Tibial artery (tissue), 4 donors: ENCODE measurements around the gene NSG1.

Experiments used
- DNase-seq, 2 donors: peaks; one replicate each; pipeline ENCODE4 v3.0.0-alpha.2; 2019
- H3K27ac ChIP-seq, 2 donors: fragments of 200-600 bp; sonication (generic) in 1 of 2; 1 replicate in 1 of 2; 2 replicates in 1 of 2; pipeline ENCODE4 v1.5.1; 2018 to 2019; ENCODE audit warnings: mild to moderate bottlenecking in 1 of 2
- H3K27me3 ChIP-seq, 2 donors: fragments of 200-600 bp; sonication (generic) in 1 of 2; one replicate each; pipeline versions ENCODE4 v1.5.1 to v1.6.0; 2016 to 2019
- H3K36me3 ChIP-seq, 3 donors: fragments of 200-600 bp; sonication (generic) in 2 of 3; one replicate each; pipeline ENCODE4 v1.5.1; 2016 to 2019; ENCODE audit warnings: mild to moderate bottlenecking in 2 of 3
- H3K4me1 ChIP-seq, 4 donors: fragments of 200-600 bp; sonication (generic) in 2 of 4; 1 replicate in 3 of 4; 2 replicates in 1 of 4; pipeline ENCODE4 v1.5.1; 2016 to 2019
- H3K4me3 ChIP-seq, 2 donors: fragments of 200-600 bp; sonication (generic) in 1 of 2; 1 replicate in 1 of 2; 2 replicates in 1 of 2; pipeline ENCODE4 v1.5.1; 2018 to 2019; ENCODE audit warnings: mild to moderate bottlenecking in 2 of 2
- H3K9me3 ChIP-seq, 3 donors: fragments of 200-600 bp; sonication (generic) in 1 of 3; one replicate each; pipeline ENCODE4 v1.5.1; 2016 to 2019
- CTCF ChIP-seq, 2 experiments: fragments of 200-600 bp in 1 of 2; fragments of 450-650 bp in 1 of 2; IDR thresholded peaks; one replicate each; pipeline ENCODE4 v1.5.1; 2017 to 2019; ENCODE audit warnings: antibody characterized with exemption in 2 of 2, mild to moderate bottlenecking in 1 of 2, moderate library complexity in 1 of 2
- intact Hi-C: fragments of 100-400 bp; cut with DNase I; formaldehyde crosslinking; loops from one replicate; pipeline ENCODE4 v1.15.0; 2023; ENCODE audit warnings: low total_unique reads

Gene NSG1

GRCh38 chr4:4390515-4391240 is 3.8 kb downstream of the NSG1 start:
- Histone ChIP-seq H3K4me3 (no peak overlapping the region), H3K36me3 (no peaks in the 10 kb centered on the region), H3K27ac (no peak overlapping the region), H3K27me3 (peaks cover 0 to 87% of the 10 kb centered on the region in 2 donors), H3K9me3 (no peaks in the 10 kb centered on the region), H3K4me1 (peaks cover 0 to 32% (median 28%) of the 10 kb centered on the region in 4 donors)
- DNase-seq = no peak
- intact Hi-C loops = no loop called here
- TF ChIP-seq CTCF (IDR thresholded peaks at IDR 0.05) = no peak

- Histone ChIP-seq H3K27me3 (peaks cover 0 to 75% of the 10 kb centered on the region in 2 donors), H3K9me3 (no peaks in the 10 kb centered on the region), H3K27ac (no peak overlapping the region), H3K36me3 (no peaks in the 10 kb centered on the region), H3K4me3 (no peak overlapping the region), H3K4me1 (peaks cover 0 to 20% (median 19%) of the 10 kb centered on the region in 4 donors)
- intact Hi-C loops = no loop called here
- TF ChIP-seq CTCF (IDR thresholded peaks at IDR 0.05) = no peak
- DNase-seq = no peak
These were observed 5.0 kb downstream of the NSG1 start for GRCh38 chr4:4391866-4392265.

GRCh38 chr4:4392501-4393183 is 5.7 kb downstream of the NSG1 start:
- Histone ChIP-seq H3K4me1 (peaks cover 0 to 12% (median 11%) of the 10 kb centered on the region in 4 donors), H3K4me3 (no peak overlapping the region), H3K27me3 (peaks cover 0 to 75% of the 10 kb centered on the region in 2 donors), H3K9me3 (no peaks in the 10 kb centered on the region), H3K36me3 (no peaks in the 10 kb centered on the region), H3K27ac (no peak overlapping the region)
- intact Hi-C loops = no loop called here
- TF ChIP-seq CTCF (IDR thresholded peaks at IDR 0.05) = no peak
- no peak for DNase-seq

GRCh38 chr4:4394644-4395043 is 7.7 kb downstream of the NSG1 start:
- Histone ChIP-seq H3K27me3 (peaks cover 0 to 59% of the 10 kb centered on the region in 2 donors), H3K27ac (no peak overlapping the region)
- intact Hi-C loops = no loop called here

GRCh38 chr4:4395371-4395770 is 8.5 kb downstream of the NSG1 start:
- intact Hi-C loops = no loop called here
- H3K4me3 ChIP-seq = no peak overlapping the region
- no peak for DNase-seq
- H3K9me3 ChIP-seq = peaks cover 0 to 7% (median 4%) of the 10 kb centered on the region in 3 donors
- peaks cover 0 to 56% of the 10 kb centered on the region in 2 donors for H3K27me3 ChIP-seq
- no peaks in the 10 kb centered on the region for H3K36me3 ChIP-seq
- TF ChIP-seq CTCF (IDR thresholded peaks at IDR 0.05) = no peak
- no peak overlapping the region for H3K27ac ChIP-seq
- no peaks in the 10 kb centered on the region for H3K4me1 ChIP-seq

More at GRCh38 chr4:4394644-4395043, 7.7 kb downstream of the NSG1 start:
- no peaks in the 10 kb centered on the region for H3K9me3 ChIP-seq
- H3K4me3 ChIP-seq = no peak overlapping the region
- no peaks in the 10 kb centered on the region for H3K36me3 ChIP-seq
- no peak for TF ChIP-seq CTCF (IDR thresholded peaks at IDR 0.05)
- DNase-seq = no peak
- no peaks in the 10 kb centered on the region for H3K4me1 ChIP-seq
